GM20000 (cell line): ENCODE results near the gene SLC12A2.

ENCODE experiments used
- DNase-seq: peaks from one replicate; pipeline ENCODE4 v3.0.0; 2012; ENCODE audit warnings: low spot score
- CTCF ChIP-seq: IDR thresholded peaks from 2 replicates; pipeline ENCODE4 v1.5.1; 2012; ENCODE audit warnings: mild to moderate bottlenecking, control low read depth; ENCODE audit errors: extremely low read depth, missing control alignments

SLC12A2 gene

GRCh38 chr5:128060644-128061385, 22.8 kb upstream of the SLC12A2 start:
- no peak for DNase-seq
- no peak for TF ChIP-seq CTCF

DNA sequence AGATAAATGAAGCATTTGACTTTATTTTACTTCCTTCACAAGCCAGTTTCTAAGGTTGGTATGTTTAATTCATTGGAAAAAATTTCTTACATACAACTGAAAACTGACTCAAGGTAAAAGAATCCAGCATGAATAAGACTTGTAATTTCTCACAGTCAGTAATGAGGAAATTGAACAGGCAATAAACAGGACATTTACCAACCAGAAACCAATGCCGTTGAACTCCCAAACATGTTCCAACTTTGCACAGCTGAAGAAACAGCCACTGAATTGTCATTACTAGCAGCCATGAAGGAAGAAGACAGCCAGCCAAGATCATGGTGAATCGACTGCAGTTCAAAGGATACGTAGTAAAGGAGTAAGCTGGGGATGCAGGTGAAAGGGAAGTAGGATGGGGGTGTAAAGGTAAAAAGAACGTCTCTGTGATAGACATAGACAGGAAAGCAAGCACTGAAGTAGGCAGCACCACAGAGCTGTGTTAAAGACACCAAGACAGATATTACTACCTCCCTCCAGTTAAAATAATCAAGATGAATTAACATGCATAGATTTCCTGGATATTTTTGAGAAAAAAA, 21.3 kb upstream of the SLC12A2 start:
- no peak for TF ChIP-seq CTCF
- no peak for DNase-seq

- no peak for TF ChIP-seq CTCF
- no peak for DNase-seq
These were observed 9.4 kb upstream of the SLC12A2 start for GRCh38 chr5:128074171-128074570.

DNA sequence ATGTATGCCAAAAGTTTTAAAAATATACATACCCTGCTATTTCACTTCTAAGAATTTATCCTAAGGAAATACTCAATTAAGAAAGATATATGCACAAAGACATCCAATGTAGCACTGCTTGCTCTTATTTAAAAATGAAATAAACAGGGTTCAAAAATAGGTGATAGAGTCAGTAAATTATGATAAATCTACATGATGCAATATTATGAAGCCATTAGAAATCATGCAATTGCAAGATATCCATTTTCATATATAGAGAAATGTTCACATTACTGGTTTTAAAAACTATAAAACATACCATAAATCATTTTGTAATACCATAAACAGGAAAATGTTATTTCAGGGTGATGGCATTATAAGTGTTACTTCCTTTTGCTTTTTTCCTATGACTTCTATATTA, 8.6 kb upstream of the SLC12A2 start:
- no peak for TF ChIP-seq CTCF
- DNase-seq: no peak

GRCh38 chr5:128077526-128077925, 6.0 kb upstream of the SLC12A2 start:
- DNase-seq: no peak
- no peak for TF ChIP-seq CTCF

DNA sequence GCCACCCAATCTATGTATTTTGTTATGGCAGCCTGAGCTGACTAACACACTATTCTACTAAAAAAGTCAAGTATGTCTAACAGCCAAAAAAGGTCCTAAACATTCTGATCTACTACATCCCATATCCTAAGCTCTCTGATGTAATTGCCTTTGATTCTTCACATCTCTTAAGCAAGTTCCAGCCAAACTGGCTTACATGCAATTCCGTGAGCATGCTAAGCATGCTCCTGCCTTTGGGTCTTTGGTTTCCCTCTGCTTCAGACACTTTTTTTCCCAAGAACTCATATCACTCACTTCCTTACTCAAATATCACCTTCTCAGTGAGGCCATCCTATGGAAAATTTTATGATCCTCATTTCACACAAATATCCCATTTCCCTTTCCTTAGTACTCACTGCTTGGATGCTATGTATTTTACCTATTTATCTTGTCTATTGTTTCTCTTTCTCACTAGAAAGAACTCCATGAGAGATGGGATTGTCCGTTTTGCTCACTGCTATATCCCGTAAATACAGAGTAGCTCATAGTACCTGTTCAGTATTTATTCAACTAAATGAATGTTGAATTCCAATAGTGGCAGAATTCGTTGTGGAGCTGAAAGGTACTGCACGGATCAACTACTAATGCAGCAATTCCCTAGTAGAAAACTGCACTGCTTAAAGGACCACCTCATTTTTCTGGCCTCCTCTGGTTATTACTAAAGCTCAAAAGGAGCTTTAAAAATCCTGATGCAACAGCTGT, 2.3 kb upstream of the SLC12A2 start:
- no peak for TF ChIP-seq CTCF
- DNase-seq: no peak

- DNase-seq: no peak
- no peak for TF ChIP-seq CTCF
These were observed 974 bp upstream of the SLC12A2 start for GRCh38 chr5:128082551-128083032.
